ENCODE measurements around the gene GRM1. TPM values are rescaled to one million over a fixed set of nuclear protein-coding genes. Genes with fewer than 3 reads are reported as not detected.
"Not testable (repeated sequence)": the region's sequence is repeated elsewhere in the genome, so short reads cannot be mapped to it uniquely, and the experiment has no call there.

The GRM1 gene
- total RNA-seq, 1 donor from 2014 or later = 0.09 TPM

DNA sequence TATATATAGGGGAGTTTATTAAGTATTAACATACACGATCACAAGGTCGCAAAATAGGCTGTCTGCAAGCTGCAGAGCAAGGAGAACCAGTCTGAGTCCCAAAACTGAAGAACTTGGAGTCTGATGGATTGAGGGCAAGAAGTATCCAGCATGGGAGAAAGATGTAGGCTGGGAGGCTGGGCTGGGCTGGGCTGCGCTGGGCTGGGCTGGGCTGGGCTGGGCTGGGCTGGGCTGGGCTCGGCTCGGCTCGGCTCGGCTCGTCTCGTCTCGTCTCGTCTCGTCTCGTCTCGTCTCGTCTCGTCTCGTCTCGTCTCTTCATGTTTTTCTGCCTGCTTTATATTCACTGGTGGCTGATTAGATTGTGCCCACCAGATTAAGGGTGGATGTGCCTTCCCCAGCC lies 238.6 kb downstream of the GRM1 start:
- TF ChIP-seq, protein P1, sequence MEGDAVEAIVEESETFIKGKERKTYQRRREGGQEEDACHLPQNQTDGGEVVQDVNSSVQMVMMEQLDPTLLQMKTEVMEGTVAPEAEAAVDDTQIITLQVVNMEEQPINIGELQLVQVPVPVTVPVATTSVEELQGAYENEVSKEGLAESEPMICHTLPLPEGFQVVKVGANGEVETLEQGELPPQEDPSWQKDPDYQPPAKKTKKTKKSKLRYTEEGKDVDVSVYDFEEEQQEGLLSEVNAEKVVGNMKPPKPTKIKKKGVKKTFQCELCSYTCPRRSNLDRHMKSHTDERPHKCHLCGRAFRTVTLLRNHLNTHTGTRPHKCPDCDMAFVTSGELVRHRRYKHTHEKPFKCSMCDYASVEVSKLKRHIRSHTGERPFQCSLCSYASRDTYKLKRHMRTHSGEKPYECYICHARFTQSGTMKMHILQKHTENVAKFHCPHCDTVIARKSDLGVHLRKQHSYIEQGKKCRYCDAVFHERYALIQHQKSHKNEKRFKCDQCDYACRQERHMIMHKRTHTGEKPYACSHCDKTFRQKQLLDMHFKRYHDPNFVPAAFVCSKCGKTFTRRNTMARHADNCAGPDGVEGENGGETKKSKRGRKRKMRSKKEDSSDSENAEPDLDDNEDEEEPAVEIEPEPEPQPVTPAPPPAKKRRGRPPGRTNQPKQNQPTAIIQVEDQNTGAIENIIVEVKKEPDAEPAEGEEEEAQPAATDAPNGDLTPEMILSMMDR (IDR thresholded peaks at IDR 0.05) = no peak
- no peaks in the 10 kb centered on the region for H3K9me3 ChIP-seq

DNA sequence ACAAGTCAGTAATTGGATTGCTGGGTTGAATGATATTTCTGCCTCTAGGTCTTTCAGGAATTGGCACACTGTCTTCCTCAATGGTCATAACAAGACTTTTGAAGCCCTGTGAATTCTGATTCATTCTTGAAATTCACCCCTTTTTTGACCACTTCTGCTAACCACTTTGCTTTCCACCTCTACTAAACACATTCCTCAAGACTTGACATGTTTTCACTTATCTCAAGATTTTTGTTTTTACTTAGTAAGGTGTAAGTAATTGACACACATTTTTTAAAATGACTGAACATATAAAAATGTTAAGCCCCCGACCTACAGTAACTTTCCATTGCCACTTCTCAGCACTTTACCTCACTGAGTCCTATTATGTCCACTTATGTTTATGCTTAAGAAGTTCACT lies 239.1 kb downstream of the GRM1 start:
- DNase-seq (no peak), ATAC-seq (no peak)
- Histone ChIP-seq H3K4me1 (no peaks in the 10 kb centered on the region), H3K4me3 (no peak overlapping the region), H3K36me3 (no peaks in the 10 kb centered on the region), H3K9me3 (no peaks in the 10 kb centered on the region), H3K27me3 (ENCODE audit: low read depth) (no peaks in the 10 kb centered on the region), H3K27ac (no peak overlapping the region)
- intact Hi-C loops (cut with DNase I) = no loop called here
- TF ChIP-seq, protein P1 (IDR thresholded peaks at IDR 0.05) = no peak

More for the DNA sequence above, 238.6 kb downstream of the GRM1 start:
- DNase-seq = no peak
- Histone ChIP-seq H3K36me3 (no peaks in the 10 kb centered on the region), H3K4me1 (no peaks in the 10 kb centered on the region), H3K4me3 (no peak overlapping the region), H3K27me3 (ENCODE audit: low read depth) (no peaks in the 10 kb centered on the region), H3K27ac (no peak overlapping the region)
- intact Hi-C loops (cut with DNase I) = no loop called here
- no peak for ATAC-seq

DNA sequence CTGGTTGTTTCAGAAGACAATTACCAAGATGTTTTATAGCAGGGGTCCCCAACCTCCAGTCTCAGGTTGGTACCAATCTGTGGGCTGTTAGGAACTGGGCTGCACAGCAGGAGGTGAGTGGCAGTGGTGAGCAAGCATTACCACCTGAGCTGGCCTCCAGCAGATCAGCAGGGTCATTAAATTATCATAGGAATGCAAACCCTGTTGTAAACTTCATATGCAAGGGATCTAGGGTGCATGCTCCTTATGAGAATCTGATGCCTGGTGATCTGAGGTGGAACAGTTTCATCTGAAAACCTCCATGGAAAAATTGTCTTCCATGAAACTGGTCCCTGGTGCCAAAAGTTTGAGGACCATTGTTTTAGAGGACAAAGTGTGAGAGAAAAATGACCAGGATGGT lies 240.6 kb downstream of the GRM1 start:
- Histone ChIP-seq H3K27me3 (ENCODE audit: low read depth) (no peaks in the 10 kb centered on the region), H3K4me3 (no peak overlapping the region), H3K4me1 (no peaks in the 10 kb centered on the region), H3K27ac (no peak overlapping the region), H3K9me3 (no peaks in the 10 kb centered on the region), H3K36me3 (no peaks in the 10 kb centered on the region)
- DNase-seq (no peak), ATAC-seq (no peak)
- intact Hi-C loops (cut with DNase I) = no loop called here
- TF ChIP-seq, protein P1 (IDR thresholded peaks at IDR 0.05) = no peak

DNA sequence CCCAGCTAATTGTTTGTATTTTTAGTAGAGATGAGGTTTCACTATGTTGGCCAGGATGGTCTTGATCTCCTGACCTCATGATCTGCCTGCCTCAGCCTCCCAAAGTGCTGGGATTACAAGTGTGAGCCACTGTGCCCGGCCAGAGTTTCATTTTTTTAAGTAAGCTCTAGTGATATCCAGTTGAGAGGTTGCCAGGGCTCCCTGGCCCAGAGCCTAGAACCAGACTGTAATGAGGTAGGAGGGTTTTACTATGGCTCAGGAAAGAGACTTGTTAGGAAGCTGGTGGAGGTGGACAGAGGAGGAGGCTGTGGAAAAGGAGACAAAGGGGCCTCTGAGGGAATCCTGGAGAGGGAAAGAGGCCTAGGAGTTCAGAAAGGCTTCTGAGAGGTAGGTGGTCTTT lies 242.3 kb downstream of the GRM1 start:
- H3K27me3 ChIP-seq (ENCODE audit: low read depth); intact Hi-C loops (cut with DNase I); H3K4me3 ChIP-seq; H3K4me1 ChIP-seq; H3K36me3 ChIP-seq; H3K27ac ChIP-seq; H3K9me3 ChIP-seq: not testable (repeated sequence)
- ATAC-seq (peak; percentile 47 to 76), DNase-seq (peak; percentile 52)

DNA sequence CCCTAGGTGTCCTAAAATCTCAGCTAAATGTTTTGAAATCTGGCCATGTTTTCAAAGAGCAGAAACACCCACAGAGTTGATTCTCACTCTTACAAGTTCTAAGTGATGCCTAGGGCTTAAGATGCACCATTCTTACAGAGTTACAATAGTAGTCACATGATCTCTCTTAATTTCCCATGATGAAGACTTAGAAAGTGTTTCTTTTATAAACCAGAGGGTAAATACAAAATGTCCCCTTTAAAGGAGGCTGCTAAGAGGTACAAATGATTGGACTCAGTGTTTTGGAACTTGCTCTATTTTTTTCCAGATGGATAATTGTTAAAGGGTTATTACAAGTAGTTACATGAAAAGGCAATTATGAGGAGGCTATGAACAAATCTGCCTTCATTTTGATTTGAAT lies 244.6 kb downstream of the GRM1 start:
- DNase-seq (no peak), ATAC-seq (no peak)
- Histone ChIP-seq H3K27ac (no peak overlapping the region), H3K27me3 (ENCODE audit: low read depth) (no peaks in the 10 kb centered on the region), H3K36me3 (no peaks in the 10 kb centered on the region), H3K4me1 (no peaks in the 10 kb centered on the region), H3K9me3 (no peaks in the 10 kb centered on the region), H3K4me3 (no peak overlapping the region)
- intact Hi-C loops (cut with DNase I) = no loop called here
- TF ChIP-seq, protein P1 (IDR thresholded peaks at IDR 0.05) = no peak

DNA sequence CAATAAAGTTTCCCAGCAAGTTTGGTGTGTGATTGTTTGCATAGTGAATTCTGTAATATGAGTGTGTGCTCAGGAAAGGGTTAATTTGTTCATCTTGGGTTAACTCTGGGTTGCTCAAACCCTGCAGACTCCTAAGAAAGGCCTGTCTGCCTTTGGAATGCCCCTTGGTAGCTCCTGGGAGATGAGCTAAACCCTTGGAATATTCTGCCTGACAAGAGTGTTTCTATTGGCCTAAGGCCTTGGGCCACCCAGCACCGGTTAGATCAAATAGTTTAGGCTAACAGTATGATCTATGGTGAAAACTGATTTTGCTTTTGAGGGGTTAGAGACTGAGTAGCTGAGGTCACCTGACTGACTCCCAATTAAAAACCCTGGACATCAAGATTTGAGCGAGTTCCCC lies 248.3 kb downstream of the GRM1 start:
- Histone ChIP-seq H3K27ac (no peak overlapping the region), H3K4me3 (no peak overlapping the region), H3K9me3 (no peaks in the 10 kb centered on the region), H3K4me1 (no peaks in the 10 kb centered on the region), H3K36me3 (no peaks in the 10 kb centered on the region), H3K27me3 (ENCODE audit: low read depth) (no peaks in the 10 kb centered on the region)
- DNase-seq (no peak), ATAC-seq (no peak)
- intact Hi-C loops (cut with DNase I) = no loop called here
- TF ChIP-seq, protein P1 (IDR thresholded peaks at IDR 0.05) = no peak
